NCI-H2029 treated with DMSO at 0.1 percent for 48 hours (cell line): ENCODE results near the gene SMIM15.
"Not testable (repeated sequence)": the region's sequence is repeated elsewhere in the genome, so short reads cannot be mapped to it uniquely, and the experiment has no call there.

Source experiments
- DNase-seq: peaks from one replicate; lab custom pipeline; 2025; lab: John Stamatoyannopoulos, UW

The SMIM15 gene

GRCh38 chr5:61162010-61162831 lies at the start of gene SMIM15:
SMIM15 (minus strand) TSS chr5:61162468; CDS start chr5:61160171, 2,297 bp downstream.
- peak; percentile 63 for DNase-seq

GRCh38 chr5:61207884-61208283 lies 45.6 kb upstream of the SMIM15 start:
- DNase-seq = no peak

- no peak for DNase-seq
Observed at GRCh38 chr5:61205013-61205412, 42.7 kb upstream of the SMIM15 start.

GRCh38 chr5:61202213-61202612 lies 39.9 kb upstream of the SMIM15 start:
- DNase-seq = no peak

- DNase-seq = no peak
Observed at GRCh38 chr5:61200582-61201155, 38.4 kb upstream of the SMIM15 start.

- DNase-seq = no peak
Observed at GRCh38 chr5:61198606-61199005, 36.3 kb upstream of the SMIM15 start.

GRCh38 chr5:61187826-61188225 lies 25.6 kb upstream of the SMIM15 start:
- DNase-seq = not testable (repeated sequence)

GRCh38 chr5:61187352-61187751 lies 25.1 kb upstream of the SMIM15 start:
- not testable (repeated sequence) for DNase-seq

- DNase-seq = peak; percentile 21
Observed at GRCh38 chr5:61186634-61187033, 24.4 kb upstream of the SMIM15 start.

- DNase-seq = no peak
Observed at GRCh38 chr5:61184708-61185107, 22.4 kb upstream of the SMIM15 start.

- DNase-seq = no peak
Observed at GRCh38 chr5:61183538-61183937, 21.3 kb upstream of the SMIM15 start.

GRCh38 chr5:61182449-61182848 lies 20.2 kb upstream of the SMIM15 start:
- no peak for DNase-seq

- no peak for DNase-seq
Observed at GRCh38 chr5:61180886-61181285, 18.6 kb upstream of the SMIM15 start.

GRCh38 chr5:61178702-61179101 lies 16.4 kb upstream of the SMIM15 start:
- no peak for DNase-seq

GRCh38 chr5:61177716-61178115 lies 15.4 kb upstream of the SMIM15 start:
- no peak for DNase-seq

GRCh38 chr5:61177070-61177469 lies 14.8 kb upstream of the SMIM15 start:
- DNase-seq = no peak

- DNase-seq = no peak
Observed at GRCh38 chr5:61176631-61177030, 14.4 kb upstream of the SMIM15 start.

GRCh38 chr5:61171479-61171878 lies 9.2 kb upstream of the SMIM15 start:
- DNase-seq = no peak

GRCh38 chr5:61168951-61169350 lies 6.7 kb upstream of the SMIM15 start:
- no peak for DNase-seq

- DNase-seq = no peak
Observed at GRCh38 chr5:61167382-61167781, 5.1 kb upstream of the SMIM15 start.

GRCh38 chr5:61163905-61164304 lies 1.6 kb upstream of the SMIM15 start:
- no peak for DNase-seq

GRCh38 chr5:61162832-61163567 lies 732 bp upstream of the SMIM15 start:
- no peak for DNase-seq

- DNase-seq = no peak
Observed at GRCh38 chr5:61160497-61160896, 1.8 kb downstream of the SMIM15 start.
